Cerebellar nuclear complex (tissue), 1 donor: ENCODE data around the gene KRT75.

Experiments
- DNase-seq, 2 experiments: peaks; one replicate each; lab custom pipeline; 2025; lab: John Stamatoyannopoulos, UW

Gene KRT75

GRCh38 chr12:52391618-52392002, 42.6 kb downstream of the KRT75 start:
- DNase-seq, result no peak

- DNase-seq, result no peak
Observed at GRCh38 chr12:52390739-52391617, 43.2 kb downstream of the KRT75 start.

GRCh38 chr12:52389313-52390207, 44.6 kb downstream of the KRT75 start:
- DNase-seq, result no peak

GRCh38 chr12:52387859-52388258, 46.3 kb downstream of the KRT75 start:
- DNase-seq, result no peak

GRCh38 chr12:52385226-52385702, 48.9 kb downstream of the KRT75 start, which contains the start of gene KRT84:
Gene KRT84 (minus strand): TSS chr12:52385652. CDS start chr12:52385585, 67 bp downstream.
- DNase-seq, result no peak

- no peak for DNase-seq
Observed at GRCh38 chr12:52383331-52383730, 50.8 kb downstream of the KRT75 start.

GRCh38 chr12:52382854-52383253, 51.3 kb downstream of the KRT75 start:
- no peak for DNase-seq

GRCh38 chr12:52381206-52381605, 53.0 kb downstream of the KRT75 start:
- DNase-seq, result no peak

GRCh38 chr12:52380271-52380694, 53.9 kb downstream of the KRT75 start:
- DNase-seq, result no peak

- no peak for DNase-seq
Observed at GRCh38 chr12:52379536-52379935, 54.6 kb downstream of the KRT75 start.

- no peak for DNase-seq
Observed at GRCh38 chr12:52378091-52378490, 56.1 kb downstream of the KRT75 start.

- no peak for DNase-seq
Observed at GRCh38 chr12:52377266-52377665, 56.9 kb downstream of the KRT75 start.
